Central memory CD4-positive, alpha-beta T cell (primary cell): ENCODE measurements around the gene COL26A1.
"Not testable (repeated sequence)": the region's sequence is repeated elsewhere in the genome, so short reads cannot be mapped to it uniquely, and the experiment has no call there.

Source experiments
- DNase-seq: peaks from one replicate; pipeline ENCODE4 v3.0.0; 2022

The COL26A1 gene

DNA sequence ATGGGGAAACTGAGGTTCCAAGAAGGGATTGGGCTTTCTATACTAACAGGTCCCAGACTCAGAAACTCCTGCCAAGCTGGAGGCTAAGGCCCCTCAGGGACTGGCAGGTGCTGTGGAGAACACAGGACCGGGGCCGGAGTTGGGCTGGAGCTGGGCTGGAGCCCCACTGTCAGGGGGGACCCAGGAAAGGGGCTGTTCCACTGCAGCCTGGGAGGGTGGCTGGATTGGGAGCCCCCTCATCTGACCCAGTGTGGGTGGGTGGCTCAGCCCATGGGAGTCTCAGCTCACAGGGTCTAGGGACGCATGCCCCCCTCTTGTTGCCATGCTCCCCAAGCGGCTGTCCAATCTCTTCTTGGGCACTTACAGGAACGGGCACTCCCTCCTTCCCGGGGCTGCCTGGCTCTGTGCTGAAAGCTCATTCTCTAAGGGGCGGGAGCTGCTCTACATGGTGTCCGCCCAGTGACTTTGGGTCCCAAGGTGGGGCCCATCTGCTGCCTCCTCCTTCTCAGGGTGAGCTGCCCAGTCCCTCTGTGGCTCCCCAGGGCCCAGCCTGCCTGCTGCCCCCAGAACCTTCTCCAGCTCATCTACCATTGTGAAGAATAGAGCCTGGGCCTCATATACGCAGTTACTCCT is 139.9 kb downstream of the COL26A1 start:
- no peak for DNase-seq

DNA sequence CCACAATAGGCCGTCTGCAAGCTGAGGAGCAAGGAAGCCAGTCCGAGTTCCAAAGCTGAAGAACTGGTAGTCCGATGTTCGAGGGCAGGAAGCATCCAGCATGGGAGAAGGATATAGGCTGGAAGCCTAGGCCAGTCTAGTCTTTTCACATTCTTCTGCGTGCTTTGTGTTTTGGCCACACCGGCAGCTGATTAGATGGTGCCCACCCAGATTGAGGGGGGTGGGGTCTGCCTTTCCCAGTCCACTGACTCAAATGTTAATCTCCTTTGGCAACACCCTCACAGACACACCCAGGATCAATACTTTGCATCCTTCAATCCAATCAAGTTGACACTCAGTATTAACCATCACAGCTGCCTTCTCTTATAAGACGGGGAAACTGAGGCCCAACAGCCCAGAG is 142.8 kb downstream of the COL26A1 start:
- DNase-seq, result not testable (repeated sequence)

GRCh38 chr7:101506531-101506930 is 143.9 kb downstream of the COL26A1 start:
- DNase-seq, result no peak

- no peak for DNase-seq
Observed at GRCh38 chr7:101507327-101507726, 144.7 kb downstream of the COL26A1 start.

DNA sequence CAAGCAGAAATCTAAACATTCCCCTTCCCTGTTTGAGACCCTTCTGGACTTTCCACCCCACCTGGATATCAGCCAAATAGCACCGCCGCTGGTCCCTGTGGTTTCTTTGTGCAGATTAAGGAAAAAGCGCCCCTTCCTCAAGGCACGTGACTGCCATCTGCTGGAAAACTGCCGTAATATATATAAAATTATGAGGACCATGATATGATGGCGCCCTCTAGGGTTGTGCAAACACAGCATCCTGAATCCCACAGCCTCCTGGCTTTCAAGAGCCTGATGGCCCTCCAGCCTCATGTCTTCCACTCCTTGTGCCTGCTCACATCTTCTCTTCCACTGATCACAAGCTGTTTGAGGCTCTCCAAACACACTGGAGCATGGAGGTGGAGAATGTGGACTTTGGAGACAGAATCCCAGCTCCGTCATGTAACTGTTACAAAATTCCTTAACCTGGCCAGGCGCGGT is 145.1 kb downstream of the COL26A1 start:
- DNase-seq, result no peak

DNA sequence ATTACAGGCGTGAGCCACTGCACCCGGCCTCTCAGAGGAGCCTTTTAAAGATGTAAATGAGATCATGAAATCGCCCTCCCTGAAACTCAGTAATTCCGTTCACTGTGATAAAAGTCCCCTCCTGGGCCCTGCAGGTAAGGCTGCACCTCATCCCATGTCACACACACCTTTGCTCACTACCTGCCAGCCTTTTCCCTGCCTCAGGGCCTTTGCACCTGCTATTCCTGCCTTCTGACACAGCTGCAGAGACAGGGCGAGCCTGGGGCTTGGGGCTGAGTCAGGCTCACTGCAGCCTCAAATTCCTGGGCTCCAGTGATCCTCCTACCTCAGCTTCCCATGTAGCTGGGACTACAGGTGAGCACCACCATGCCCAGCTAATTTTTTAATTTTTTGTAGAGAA is 147.6 kb downstream of the COL26A1 start:
- DNase-seq, result no peak

DNA sequence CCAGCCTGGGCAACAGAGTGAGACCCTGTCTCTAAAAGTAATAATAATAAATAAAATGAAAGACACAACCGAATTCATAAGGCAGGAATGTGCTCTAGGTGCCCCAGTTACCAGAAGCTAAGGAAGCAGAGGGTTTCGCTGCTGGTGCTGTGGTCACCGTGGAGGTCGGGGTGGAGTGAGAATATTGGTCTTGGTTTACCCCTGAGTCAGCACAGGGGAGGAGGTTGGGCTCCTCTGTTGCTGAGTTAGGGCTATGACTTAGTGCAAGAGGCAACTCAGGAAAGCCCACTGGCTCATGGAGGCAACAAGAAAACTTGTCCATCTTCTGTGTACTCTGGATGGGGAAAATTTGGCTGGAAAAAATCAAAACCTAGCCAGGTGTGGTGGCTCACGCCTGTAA is 149.3 kb downstream of the COL26A1 start:
- DNase-seq, result no peak

DNA sequence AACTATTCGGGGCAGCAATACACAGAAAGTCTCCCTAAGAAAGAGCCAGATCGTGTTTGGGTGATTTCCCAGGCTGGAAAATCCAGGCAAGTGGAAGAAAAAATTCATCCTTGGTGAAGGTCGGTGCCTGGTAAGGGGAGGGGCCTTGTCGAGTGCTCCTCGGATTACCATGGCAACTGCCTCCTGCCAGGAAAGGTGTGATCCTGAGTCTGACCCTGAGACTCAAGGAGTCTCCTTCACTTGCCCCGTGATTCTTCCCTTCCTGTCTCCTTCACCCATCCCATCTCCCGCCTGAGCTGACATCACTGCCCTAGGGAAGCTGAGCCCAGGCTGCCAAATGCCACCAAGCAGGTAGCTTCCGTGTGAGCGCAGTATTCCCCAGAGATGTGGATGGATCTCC is 154.2 kb downstream of the COL26A1 start:
- no peak for DNase-seq

- DNase-seq, result no peak
Observed at GRCh38 chr7:101517304-101517703, 154.6 kb downstream of the COL26A1 start.

DNA sequence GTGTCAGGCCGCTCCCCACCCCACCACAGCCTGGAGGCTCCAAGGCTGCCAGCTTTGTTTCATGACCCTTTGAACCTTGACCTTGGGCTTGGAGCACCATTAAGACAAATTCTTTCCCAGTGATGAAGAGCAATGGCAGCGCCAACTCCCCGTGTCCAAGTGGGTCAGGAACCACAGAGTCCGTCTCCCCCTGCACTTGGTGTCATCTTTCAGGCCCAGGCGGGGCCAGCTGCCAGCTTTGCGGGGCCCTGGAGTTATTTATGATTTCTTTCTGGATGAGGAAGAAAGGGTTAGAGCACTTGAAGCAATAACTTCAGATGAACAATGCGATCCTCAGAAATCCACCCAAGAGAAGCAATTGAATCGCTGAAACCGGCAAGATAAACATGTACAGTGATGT is 155.7 kb downstream of the COL26A1 start:
- DNase-seq, result no peak

GRCh38 chr7:101519324-101520023 is 156.8 kb downstream of the COL26A1 start:
- DNase-seq, result no peak

GRCh38 chr7:101521430-101521925 is 158.8 kb downstream of the COL26A1 start:
- DNase-seq, result no peak

DNA sequence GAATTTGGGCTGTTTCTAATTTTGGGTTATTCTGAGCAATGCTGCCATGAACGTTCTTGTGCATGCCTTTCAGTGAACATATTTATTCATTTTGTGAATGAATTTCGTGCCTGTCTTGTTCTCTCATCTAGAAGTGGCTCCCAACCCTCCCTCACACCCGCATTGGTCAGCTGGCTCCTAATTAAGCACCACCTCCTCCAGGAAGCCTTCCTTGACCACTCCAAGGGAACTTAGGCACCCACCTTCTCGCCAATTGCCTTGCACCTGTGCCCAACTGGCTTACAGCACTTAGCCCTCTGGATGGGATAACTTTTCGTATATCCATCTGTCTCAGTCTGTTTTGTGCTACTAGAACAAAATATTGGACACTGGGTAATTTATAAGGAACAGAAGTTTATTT is 159.3 kb downstream of the COL26A1 start:
- no peak for DNase-seq

DNA sequence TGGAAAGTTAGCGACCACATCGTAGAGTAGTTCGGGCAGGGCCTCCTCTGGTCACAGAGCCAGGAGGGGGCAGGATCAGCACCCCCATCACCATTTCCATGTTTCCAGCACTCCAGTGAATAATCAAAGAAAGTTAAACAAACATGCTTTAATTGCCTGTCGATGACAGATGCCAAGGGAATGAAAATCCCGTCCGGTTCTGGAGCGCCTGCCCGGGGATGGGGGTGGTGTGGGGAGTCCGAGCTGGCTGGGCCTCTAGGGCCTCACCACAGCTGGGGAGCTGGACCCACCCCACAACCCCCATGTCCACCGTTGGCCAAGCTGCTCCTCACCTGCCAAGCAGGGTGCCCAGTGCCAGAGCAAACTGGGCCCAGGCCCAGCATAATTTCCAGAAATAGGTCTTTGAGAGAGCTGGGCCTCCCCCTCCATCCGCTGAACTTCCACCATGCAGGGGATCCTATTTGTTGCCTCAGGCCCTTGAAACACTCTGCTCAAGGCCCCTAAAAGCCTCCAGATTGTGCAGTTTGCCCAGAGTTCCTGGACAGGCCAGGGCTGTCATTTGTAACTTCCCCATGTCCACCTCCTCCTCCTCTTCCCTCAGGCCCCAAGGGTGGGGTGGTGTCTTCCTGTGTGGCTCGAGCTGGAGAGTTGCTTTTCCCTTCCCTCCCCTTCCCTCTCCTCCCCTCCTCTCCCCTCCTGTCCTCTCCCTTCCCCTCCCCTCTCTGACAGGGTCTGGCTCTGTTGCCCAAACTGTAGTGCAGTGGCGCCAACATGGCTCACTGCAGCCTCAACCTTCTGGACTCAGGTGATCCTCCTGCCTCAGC is 165.4 kb downstream of the COL26A1 start:
- no peak for DNase-seq

DNA sequence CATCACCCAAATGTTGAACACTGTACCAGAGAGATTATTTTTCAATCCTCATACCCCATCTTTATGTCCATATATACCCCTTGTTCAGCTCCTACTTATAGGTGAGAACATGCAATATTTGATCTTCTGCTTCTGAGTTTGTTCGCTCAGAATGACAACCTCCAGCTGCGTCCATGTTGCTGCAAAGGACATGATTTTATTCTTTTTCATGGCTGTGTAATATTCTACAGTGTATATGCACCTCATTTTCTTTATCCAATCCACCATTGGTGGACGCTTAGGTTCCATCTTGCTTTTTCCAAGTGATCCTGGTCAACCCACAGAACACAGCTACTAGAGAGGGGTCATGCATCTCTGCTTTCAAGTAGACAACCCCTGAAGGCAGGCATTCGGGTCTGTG is 166.9 kb downstream of the COL26A1 start:
- DNase-seq, result no peak

DNA sequence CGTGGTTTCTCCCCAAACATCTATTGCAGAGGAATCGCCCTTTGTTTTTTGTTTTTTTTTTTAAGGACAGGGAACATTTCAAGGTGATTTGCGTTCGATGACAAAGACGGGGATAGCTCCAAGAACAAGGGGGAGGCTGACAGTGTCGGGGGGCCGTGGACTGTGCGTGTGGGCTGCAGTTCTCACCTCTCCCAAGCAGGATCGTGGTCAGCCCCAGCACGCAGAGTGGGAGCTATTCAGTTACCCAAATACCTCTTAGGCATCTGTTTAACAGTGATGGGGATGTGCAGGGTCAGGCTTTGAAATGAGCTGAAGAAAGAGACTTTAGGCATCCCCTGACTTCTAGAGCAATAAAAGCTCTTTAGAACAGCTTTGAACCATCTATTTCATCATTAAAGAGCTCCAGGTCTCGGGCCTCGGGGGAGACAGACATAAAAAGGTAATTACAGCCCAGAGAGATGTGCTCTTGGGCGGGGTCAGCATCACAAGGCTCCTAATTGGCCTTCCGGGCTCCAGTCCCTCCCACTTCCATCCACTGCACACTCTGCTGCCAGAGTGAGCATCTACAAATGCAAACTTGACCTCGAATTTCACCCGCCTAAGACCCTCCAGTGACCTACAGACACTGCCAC is 169.2 kb downstream of the COL26A1 start:
- no peak for DNase-seq

DNA sequence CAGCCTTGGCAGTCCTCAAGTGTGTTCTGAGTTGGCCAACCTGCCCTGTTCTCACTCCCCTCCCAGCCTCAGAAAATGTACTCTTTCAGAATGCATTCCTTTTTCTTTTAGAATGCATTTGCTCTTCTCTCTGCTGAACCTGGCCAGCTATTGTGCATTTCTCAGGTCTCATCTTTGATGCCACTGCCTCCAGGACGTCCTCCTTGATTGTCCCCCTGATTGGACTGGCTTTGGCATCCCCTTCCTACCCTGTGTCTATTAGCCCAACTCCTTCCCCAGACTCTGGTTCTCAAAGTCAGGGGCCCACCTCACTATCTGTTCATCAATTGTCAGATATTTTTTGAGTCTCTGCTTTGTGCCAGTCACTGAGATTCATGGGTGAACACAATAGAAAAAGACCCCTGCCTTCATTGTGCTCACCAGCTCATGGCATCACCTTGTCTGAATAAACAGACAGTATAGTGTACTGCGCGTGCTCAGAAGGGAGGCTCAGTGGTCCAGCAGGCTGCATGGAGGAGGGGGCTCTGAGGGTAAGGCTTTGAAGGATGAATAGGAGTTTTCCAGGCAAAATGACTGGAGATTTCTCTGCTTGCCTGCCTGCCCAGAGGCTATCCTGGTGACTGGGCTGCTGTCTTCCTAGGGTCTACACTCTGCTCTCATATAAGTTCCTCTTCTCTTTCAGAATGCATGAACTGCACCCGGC is 169.9 kb downstream of the COL26A1 start:
- no peak for DNase-seq

- no peak for DNase-seq
Observed at GRCh38 chr7:101533103-101533465, 170.4 kb downstream of the COL26A1 start.

GRCh38 chr7:101534015-101534803 is 171.5 kb downstream of the COL26A1 start:
- DNase-seq, result no peak

DNA sequence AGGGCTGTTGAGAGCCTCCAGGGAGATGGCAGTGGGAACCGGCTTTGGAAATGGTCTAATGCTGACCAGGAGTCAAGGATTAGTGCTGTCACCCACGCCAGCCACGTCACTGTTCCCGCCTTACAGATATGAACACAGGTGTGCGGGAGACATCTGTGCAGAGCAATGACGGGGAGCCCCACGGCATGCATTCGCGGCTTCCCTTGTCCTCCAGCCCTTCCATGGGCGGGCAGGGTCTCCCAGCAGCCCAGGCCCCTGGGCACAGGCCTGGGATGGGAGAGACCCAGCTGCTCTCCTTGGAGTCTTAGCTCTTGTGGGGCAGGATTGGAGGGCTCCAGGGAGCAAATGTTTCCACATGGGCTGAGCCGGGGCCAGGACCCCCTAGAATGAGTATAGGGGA is 172.2 kb downstream of the COL26A1 start:
- no peak for DNase-seq

DNA sequence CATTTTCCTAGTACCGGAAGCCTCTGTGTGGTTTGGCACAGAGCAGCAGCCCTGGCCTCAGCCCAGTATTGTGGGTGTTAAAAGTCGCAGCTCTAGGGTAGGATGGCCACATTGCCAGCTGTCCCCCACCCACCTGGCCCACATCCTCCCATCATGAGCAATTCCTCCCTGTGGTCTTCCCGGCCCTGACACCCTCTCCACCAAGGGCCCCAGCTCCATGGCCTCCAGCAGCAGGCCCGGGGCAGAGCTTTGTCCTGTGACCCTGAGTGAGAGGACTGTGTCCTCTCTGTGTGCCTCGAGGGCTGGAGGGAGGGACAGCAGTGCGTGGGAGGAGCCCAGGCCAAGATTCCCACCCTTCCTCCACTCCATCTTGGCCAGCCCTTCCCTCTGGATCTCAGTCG is 172.7 kb downstream of the COL26A1 start:
- no peak for DNase-seq

DNA sequence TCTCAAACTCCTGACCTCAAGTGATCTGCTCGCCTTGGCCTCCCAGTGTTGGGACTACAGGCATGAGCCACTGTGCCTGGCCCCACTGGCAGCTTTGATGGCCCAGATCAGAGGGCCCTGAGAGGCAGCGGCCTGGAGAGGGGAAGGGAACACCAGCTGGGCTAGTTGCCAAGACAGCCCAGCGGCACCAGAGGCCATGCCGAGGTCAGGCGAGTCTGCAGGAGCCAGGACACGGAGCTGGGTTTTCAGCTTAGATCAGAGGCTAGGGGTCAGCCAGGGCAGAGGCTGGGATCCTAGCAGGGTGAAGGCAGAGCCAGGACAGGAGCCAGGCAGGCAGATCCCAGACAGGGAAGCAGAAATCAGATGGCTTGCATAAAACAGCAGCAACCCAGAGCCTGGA is 173.6 kb downstream of the COL26A1 start:
- DNase-seq, result no peak
